Activated gamma-delta T cell treated with anti-CD3 and anti-CD28 coated beads, Interleukin-2, amount 50 U/mL, for 16 hours (primary cell): ENCODE results near the gene TSSK2.

Experiments
- DNase-seq: peaks from one replicate; pipeline ENCODE4 v3.0.0-alpha.2; 2020; ENCODE audit warnings: low read depth

TSSK2 gene

GRCh38 chr22:19125011-19125410 is 6.1 kb upstream of the TSSK2 start:
- DNase-seq, result no peak

- DNase-seq, result no peak
Measured at GRCh38 chr22:19125474-19126308, 5.4 kb upstream of the TSSK2 start.

GRCh38 chr22:19126309-19127273 is 4.5 kb upstream of the TSSK2 start:
- DNase-seq, result no peak

- DNase-seq, result no peak
Measured at GRCh38 chr22:19127329-19128008, 3.6 kb upstream of the TSSK2 start.

- DNase-seq, result no peak
Measured at GRCh38 chr22:19128009-19128401, 3.1 kb upstream of the TSSK2 start.

GRCh38 chr22:19128946-19129727 is 2.0 kb upstream of the TSSK2 start:
- no peak for DNase-seq

GRCh38 chr22:19129871-19130270 is 1.2 kb upstream of the TSSK2 start:
- no peak for DNase-seq

GRCh38 chr22:19131685-19132015 is 542 bp downstream of the TSSK2 start:
- DNase-seq, result no peak

GRCh38 chr22:19132153-19132552 is 1.0 kb downstream of the TSSK2 start:
- DNase-seq, result no peak

- no peak for DNase-seq
Measured at GRCh38 chr22:19132693-19133400, 1.7 kb downstream of the TSSK2 start.

- DNase-seq, result no peak
Measured at GRCh38 chr22:19133561-19133960, 2.5 kb downstream of the TSSK2 start.

- no peak for DNase-seq
Measured at GRCh38 chr22:19134176-19134831, 3.2 kb downstream of the TSSK2 start.

GRCh38 chr22:19134874-19135273 is 3.8 kb downstream of the TSSK2 start:
- DNase-seq, result no peak

- no peak for DNase-seq
Measured at GRCh38 chr22:19136915-19137314, 5.8 kb downstream of the TSSK2 start.

GRCh38 chr22:19137384-19138216 is 6.5 kb downstream of the TSSK2 start:
- no peak for DNase-seq

GRCh38 chr22:19138217-19139000 is 7.3 kb downstream of the TSSK2 start:
- no peak for DNase-seq

GRCh38 chr22:19139001-19139356 is 7.9 kb downstream of the TSSK2 start:
- DNase-seq, result no peak

GRCh38 chr22:19139974-19140373 is 8.9 kb downstream of the TSSK2 start:
- no peak for DNase-seq

GRCh38 chr22:19142394-19142793 is 11.3 kb downstream of the TSSK2 start:
- no peak for DNase-seq
